ENCODE data around the gene GTSE1.

The GTSE1 gene

GRCh38 chr22:46278656-46279645 is 17.7 kb upstream of the GTSE1 start:
- Histone ChIP-seq H3K4me1 (ENCODE audit: control insufficient read depth, insufficient read depth, low read length) (no peaks in the 10 kb centered on the region), H3K27me3 (ENCODE audit: control insufficient read depth, insufficient read depth, low read length) (no peaks in the 10 kb centered on the region), H3K36me3 (ENCODE audit: control insufficient read depth, insufficient read depth, low read length) (peaks cover 67% of the 10 kb centered on the region), H3K4me3 (ENCODE audit: low read length) (no peak overlapping the region), H3K9ac (ENCODE audit: low read length) (no peak overlapping the region), H3K27ac (ENCODE audit: low read depth, low read length) (no peak overlapping the region)

DNA sequence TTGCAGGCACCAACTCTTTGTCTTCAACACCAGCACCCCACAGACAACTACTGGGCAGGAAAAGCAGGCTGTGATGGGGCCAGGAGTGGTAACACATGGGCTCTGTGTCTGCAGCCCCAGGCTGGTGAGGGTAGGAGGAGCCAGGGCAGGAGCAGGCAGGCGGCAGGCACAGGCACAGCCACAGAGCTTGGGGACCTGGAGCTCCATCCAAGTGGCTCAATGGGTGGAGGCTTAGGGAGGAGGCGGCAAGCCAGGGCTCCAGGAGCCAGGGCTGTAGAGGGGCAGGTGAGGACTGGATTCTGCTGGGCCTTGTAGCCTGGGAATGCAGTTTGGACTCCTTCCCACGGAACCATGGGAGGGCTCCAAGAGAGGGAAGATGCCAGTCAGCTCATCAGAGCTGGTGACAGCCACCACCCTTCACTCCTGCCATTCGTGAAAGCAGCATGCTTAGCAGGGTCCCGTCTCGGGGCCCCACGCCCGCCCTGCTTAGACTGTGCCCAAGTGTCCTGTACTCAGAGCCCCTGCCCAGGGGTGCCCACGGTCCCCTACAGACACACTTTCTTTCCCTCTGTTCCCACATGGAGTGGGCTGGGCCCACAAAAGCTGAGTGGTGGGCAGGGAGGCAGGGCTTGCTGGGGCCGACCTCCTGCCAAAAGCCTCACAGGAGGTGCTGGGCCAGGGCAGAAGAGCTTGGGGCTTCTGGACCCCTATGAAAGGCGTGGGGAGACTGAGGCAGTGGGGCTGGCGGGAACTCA is 16.4 kb upstream of the GTSE1 start:
- no peaks in the 10 kb centered on the region for H3K27me3 ChIP-seq (ENCODE audit: control insufficient read depth, insufficient read depth, low read length)
- peaks cover 68% of the 10 kb centered on the region for H3K36me3 ChIP-seq (ENCODE audit: control insufficient read depth, insufficient read depth, low read length)
- H3K4me1 ChIP-seq (ENCODE audit: control insufficient read depth, insufficient read depth, low read length), result no peaks in the 10 kb centered on the region
- H3K4me3 ChIP-seq (ENCODE audit: low read length), result no peak overlapping the region
- H3K27ac ChIP-seq (ENCODE audit: low read depth, low read length), result no peak overlapping the region
- no peak overlapping the region for H3K9ac ChIP-seq (ENCODE audit: low read length)

DNA sequence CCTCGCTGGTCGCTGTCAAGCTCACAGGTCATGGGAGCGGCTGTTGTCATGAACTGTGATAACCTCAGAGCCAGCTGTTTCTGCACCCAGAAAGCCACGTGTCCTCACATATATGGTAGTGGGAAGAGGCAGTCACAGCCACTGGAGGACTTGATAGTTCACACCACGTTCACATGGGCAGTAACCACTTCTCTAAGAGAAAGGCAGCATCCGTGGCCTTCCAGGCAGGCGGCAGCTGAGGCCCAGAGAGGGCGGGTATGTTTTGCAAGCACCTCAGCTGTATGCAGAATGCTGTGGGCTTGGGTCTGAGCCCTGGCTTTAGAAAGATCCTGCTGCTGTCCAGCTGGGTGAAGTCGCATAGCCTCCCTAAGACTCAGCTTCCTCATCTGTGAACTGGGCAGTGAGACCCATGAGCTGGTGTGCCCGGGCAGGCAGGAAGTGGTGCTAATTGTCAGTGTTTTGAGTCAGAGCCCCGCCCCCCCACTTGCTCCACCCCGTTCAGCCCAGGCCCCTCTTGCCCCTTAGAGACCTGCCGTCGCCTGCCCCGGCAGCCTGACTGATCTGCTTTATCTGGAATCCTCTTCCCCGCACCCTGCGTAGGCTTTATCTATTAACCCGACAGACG is 15.6 kb upstream of the GTSE1 start:
- no peak overlapping the region for H3K27ac ChIP-seq (ENCODE audit: low read depth, low read length)
- H3K36me3 ChIP-seq (ENCODE audit: control insufficient read depth, insufficient read depth, low read length), result peaks cover 62% of the 10 kb centered on the region
- H3K4me3 ChIP-seq (ENCODE audit: low read length), result no peak overlapping the region
- no peaks in the 10 kb centered on the region for H3K27me3 ChIP-seq (ENCODE audit: control insufficient read depth, insufficient read depth, low read length)
- H3K4me1 ChIP-seq (ENCODE audit: control insufficient read depth, insufficient read depth, low read length), result no peaks in the 10 kb centered on the region
- H3K9ac ChIP-seq (ENCODE audit: low read length), result no peak overlapping the region

- no peak overlapping the region for H3K9ac ChIP-seq (ENCODE audit: low read length)
- no peak overlapping the region for H3K27ac ChIP-seq (ENCODE audit: low read depth, low read length)
- H3K4me1 ChIP-seq (ENCODE audit: control insufficient read depth, insufficient read depth, low read length), result no peaks in the 10 kb centered on the region
- no peaks in the 10 kb centered on the region for H3K27me3 ChIP-seq (ENCODE audit: control insufficient read depth, insufficient read depth, low read length)
- H3K4me3 ChIP-seq (ENCODE audit: low read length), result no peak overlapping the region
- peaks cover 60% of the 10 kb centered on the region for H3K36me3 ChIP-seq (ENCODE audit: control insufficient read depth, insufficient read depth, low read length)
These were observed 14.6 kb upstream of the GTSE1 start for GRCh38 chr22:46281866-46282678.

DNA sequence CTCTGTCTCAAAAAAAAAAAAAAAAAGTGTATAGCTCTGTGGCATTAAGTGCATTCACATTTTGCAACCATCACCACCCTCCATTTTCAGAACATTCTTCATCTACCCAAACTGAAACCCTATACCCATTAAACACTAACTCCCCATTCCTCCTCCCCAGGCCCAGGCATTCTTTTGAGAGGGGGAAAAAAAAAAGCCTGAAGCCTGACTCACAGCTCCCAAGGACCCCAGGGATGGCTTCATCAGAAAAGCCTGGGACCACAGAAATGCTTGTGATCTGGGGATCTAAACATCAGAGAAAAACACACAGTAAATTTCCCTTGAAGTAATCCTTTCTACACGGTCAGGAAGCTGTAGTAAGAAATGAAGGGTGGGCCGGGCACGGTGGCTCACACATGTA is 10.7 kb upstream of the GTSE1 start:
- Histone ChIP-seq H3K9ac (ENCODE audit: low read length) (no peak overlapping the region), H3K27me3 (ENCODE audit: control insufficient read depth, insufficient read depth, low read length) (no peaks in the 10 kb centered on the region), H3K4me1 (ENCODE audit: control insufficient read depth, insufficient read depth, low read length) (no peaks in the 10 kb centered on the region), H3K36me3 (ENCODE audit: control insufficient read depth, insufficient read depth, low read length) (peaks cover 50% of the 10 kb centered on the region), H3K4me3 (ENCODE audit: low read length) (no peak overlapping the region), H3K27ac (ENCODE audit: low read depth, low read length) (no peak overlapping the region)

DNA sequence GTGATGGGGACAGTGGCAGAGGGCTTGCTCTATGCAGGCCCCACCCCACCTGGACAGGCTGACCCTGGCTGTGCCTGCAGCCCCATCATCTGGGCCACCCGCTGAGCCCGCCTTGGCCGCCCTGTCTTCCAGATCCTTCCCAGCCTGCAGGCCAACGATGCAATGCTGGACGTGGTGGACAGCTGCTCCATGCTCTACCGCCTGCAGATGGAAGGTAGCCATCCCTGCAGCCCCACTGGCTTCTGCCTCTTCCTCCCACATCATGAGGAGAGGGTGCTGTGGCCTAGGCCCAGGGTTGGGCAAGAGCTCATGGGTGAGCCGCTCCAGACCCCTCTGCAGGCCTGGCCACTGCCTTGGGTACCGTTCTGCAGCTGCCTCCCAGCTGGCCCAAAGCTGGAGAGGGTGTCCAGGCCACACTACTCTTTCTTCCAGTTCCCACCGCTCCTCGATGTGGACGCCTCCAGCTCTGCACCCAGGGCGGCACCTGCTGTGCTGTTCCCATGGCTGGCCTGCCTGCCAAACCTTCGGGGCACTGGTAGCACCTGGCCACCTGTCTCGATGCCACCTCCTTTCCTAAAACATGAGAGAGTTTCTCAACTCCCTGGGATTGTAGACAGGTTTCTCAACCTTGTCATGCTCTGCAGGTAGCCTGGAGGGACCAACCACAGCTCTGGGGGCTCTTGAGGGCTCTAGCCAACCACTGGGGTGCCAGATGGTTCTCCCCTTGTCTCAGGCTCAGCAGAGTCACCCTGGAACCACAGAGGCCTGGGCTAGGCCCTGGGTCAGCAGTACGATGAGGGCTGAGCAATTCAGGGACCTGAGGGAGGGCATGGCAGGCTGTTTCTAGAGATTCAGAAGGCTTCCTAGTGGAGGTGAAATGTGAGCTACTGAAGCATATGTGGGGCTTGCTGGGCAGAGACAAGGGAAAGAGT is 9.5 kb upstream of the GTSE1 start:
- H3K27me3 ChIP-seq (ENCODE audit: control insufficient read depth, insufficient read depth, low read length), result no peaks in the 10 kb centered on the region
- H3K4me1 ChIP-seq (ENCODE audit: control insufficient read depth, insufficient read depth, low read length), result no peaks in the 10 kb centered on the region
- no peak overlapping the region for H3K27ac ChIP-seq (ENCODE audit: low read depth, low read length)
- H3K9ac ChIP-seq (ENCODE audit: low read length), result no peak overlapping the region
- H3K36me3 ChIP-seq (ENCODE audit: control insufficient read depth, insufficient read depth, low read length), result peaks cover 40% of the 10 kb centered on the region
- H3K4me3 ChIP-seq (ENCODE audit: low read length), result no peak overlapping the region

DNA sequence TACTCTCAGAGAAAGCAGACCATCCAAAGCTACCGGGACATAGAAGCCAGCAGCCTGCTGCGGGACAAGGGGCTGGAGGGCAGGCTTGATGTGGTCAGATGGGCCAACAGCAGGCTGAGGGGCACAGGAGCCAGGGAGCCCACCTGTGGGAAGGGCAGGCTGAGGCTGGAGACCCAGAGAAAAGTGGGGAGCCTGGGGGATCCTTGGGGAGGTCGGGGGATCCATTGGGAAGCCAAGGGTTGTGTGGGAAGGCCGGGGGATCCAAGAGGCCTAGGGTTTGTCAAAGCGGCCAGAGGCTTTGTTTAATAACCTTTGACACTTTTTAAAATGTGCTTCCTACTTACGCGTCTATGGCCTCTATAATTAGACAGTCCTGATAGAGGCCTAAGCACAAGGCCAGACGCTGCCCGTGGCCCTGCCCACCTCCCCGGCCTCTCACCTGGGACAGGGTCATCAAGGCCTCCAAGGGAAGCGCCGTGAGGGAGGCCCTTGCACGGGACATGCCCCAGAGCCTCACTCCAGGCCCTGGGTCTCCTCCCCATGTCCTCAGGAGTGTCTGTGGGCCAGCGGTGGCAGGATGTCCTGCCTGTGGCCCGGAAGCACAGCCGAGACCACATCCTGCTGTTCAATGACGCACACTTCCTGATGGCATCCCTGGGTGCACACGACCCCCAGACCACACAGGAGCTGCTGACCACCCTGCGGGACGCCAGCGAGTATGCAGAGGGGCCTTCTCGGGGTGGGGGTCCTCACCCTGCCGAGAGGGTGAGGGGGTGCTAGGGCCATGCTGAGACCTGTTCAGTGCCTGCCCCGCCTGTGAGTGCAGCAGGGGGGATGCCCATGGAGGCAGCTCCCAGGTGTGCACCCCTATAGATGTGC is 8.6 kb upstream of the GTSE1 start:
- peaks cover 42% of the 10 kb centered on the region for H3K36me3 ChIP-seq (ENCODE audit: control insufficient read depth, insufficient read depth, low read length)
- H3K9ac ChIP-seq (ENCODE audit: low read length), result no peak overlapping the region
- no peaks in the 10 kb centered on the region for H3K4me1 ChIP-seq (ENCODE audit: control insufficient read depth, insufficient read depth, low read length)
- no peaks in the 10 kb centered on the region for H3K27me3 ChIP-seq (ENCODE audit: control insufficient read depth, insufficient read depth, low read length)
- H3K27ac ChIP-seq (ENCODE audit: low read depth, low read length), result no peak overlapping the region
- H3K4me3 ChIP-seq (ENCODE audit: low read length), result no peak overlapping the region

GRCh38 chr22:46288846-46289243 is 7.8 kb upstream of the GTSE1 start:
- Histone ChIP-seq H3K36me3 (ENCODE audit: control insufficient read depth, insufficient read depth, low read length) (peaks cover 38% of the 10 kb centered on the region), H3K4me1 (ENCODE audit: control insufficient read depth, insufficient read depth, low read length) (no peaks in the 10 kb centered on the region), H3K4me3 (ENCODE audit: low read length) (no peak overlapping the region), H3K27ac (ENCODE audit: low read depth, low read length) (no peak overlapping the region), H3K9ac (ENCODE audit: low read length) (no peak overlapping the region), H3K27me3 (ENCODE audit: control insufficient read depth, insufficient read depth, low read length) (no peaks in the 10 kb centered on the region)

GRCh38 chr22:46289244-46289891 is 7.3 kb upstream of the GTSE1 start:
- Histone ChIP-seq H3K4me3 (ENCODE audit: low read length) (no peak overlapping the region), H3K4me1 (ENCODE audit: control insufficient read depth, insufficient read depth, low read length) (no peaks in the 10 kb centered on the region), H3K9ac (ENCODE audit: low read length) (no peak overlapping the region), H3K27ac (ENCODE audit: low read depth, low read length) (no peak overlapping the region), H3K27me3 (ENCODE audit: control insufficient read depth, insufficient read depth, low read length) (no peaks in the 10 kb centered on the region), H3K36me3 (ENCODE audit: control insufficient read depth, insufficient read depth, low read length) (peaks cover 33% of the 10 kb centered on the region)

GRCh38 chr22:46290121-46290842 is 6.4 kb upstream of the GTSE1 start:
- H3K27me3 ChIP-seq (ENCODE audit: control insufficient read depth, insufficient read depth, low read length), result no peaks in the 10 kb centered on the region
- H3K4me3 ChIP-seq (ENCODE audit: low read length), result no peak overlapping the region
- H3K4me1 ChIP-seq (ENCODE audit: control insufficient read depth, insufficient read depth, low read length), result no peaks in the 10 kb centered on the region
- H3K36me3 ChIP-seq (ENCODE audit: control insufficient read depth, insufficient read depth, low read length), result peaks cover 28% of the 10 kb centered on the region
- no peak overlapping the region for H3K27ac ChIP-seq (ENCODE audit: low read depth, low read length)
- H3K9ac ChIP-seq (ENCODE audit: low read length), result no peak overlapping the region
